ENCODE data around the gene ADSL. TPM values are rescaled to one million over a fixed set of nuclear protein-coding genes. Genes with fewer than 3 reads are reported as not detected.

Gene ADSL
- total RNA-seq, 1 experiment from 2014 or later, result 165 TPM

GRCh38 chr22:40423882-40424640 lies 77.8 kb downstream of the ADSL start:
- Histone ChIP-seq H3K9me2 (replicated peaks; ENCODE audit: insufficient read depth, low read length) (no peaks in the 10 kb centered on the region), H3K9me3 (ENCODE audit: low read length) (no peaks in the 10 kb centered on the region), H3K27me3 (ENCODE audit: low read length) (no peaks in the 10 kb centered on the region), H3K36me3 (ENCODE audit: insufficient read depth, low read length) (peaks cover 3% of the 10 kb centered on the region; the same call in 1 of the 2 replicates), H3K9ac (ENCODE audit: low read length) (no peak overlapping the region), H4K20me1 (ENCODE audit: insufficient read depth, low read depth, low read length) (no peaks in the 10 kb centered on the region), H3K79me2 (ENCODE audit: low read length) (peaks cover 19% of the 10 kb centered on the region), H3K4me3 (ENCODE audit: low read length) (no peak overlapping the region), H3K27ac (ENCODE audit: low read length) (peak overlapping the region; percentile 43; the same call in 1 of the 2 replicates), H3K4me2 (ENCODE audit: low read depth, low read length, poor library complexity, severe bottlenecking) (no peak overlapping the region), H3K4me1 (ENCODE audit: low read length) (peaks cover 32% of the 10 kb centered on the region), H2AFZ (ENCODE audit: low read length) (no peak overlapping the region)
- DNase-seq, result no peak

GRCh38 chr22:40425082-40425481 lies 78.8 kb downstream of the ADSL start:
- Histone ChIP-seq H3K9ac (ENCODE audit: low read length) (no peak overlapping the region), H3K9me2 (replicated peaks; ENCODE audit: insufficient read depth, low read length) (no peaks in the 10 kb centered on the region), H3K4me2 (ENCODE audit: low read depth, low read length, poor library complexity, severe bottlenecking) (no peak overlapping the region), H3K36me3 (ENCODE audit: insufficient read depth, low read length) (peaks cover 12% of the 10 kb centered on the region; the same call in 1 of the 2 replicates), H2AFZ (ENCODE audit: low read length) (no peak overlapping the region), H3K79me2 (ENCODE audit: low read length) (peaks cover 25% of the 10 kb centered on the region), H3K27ac (ENCODE audit: low read length) (peak overlapping the region; percentile 35), H3K4me3 (ENCODE audit: low read length) (no peak overlapping the region), H4K20me1 (ENCODE audit: insufficient read depth, low read depth, low read length) (no peaks in the 10 kb centered on the region), H3K9me3 (ENCODE audit: low read length) (no peaks in the 10 kb centered on the region), H3K4me1 (ENCODE audit: low read length) (peaks cover 29% of the 10 kb centered on the region), H3K27me3 (ENCODE audit: low read length) (no peaks in the 10 kb centered on the region)
- no peak for DNase-seq

- peaks cover 23% of the 10 kb centered on the region; the same call in 1 of the 2 replicates for H3K36me3 ChIP-seq (ENCODE audit: insufficient read depth, low read length)
- no peak overlapping the region for H2AFZ ChIP-seq (ENCODE audit: low read length)
- no peaks in the 10 kb centered on the region for H3K27me3 ChIP-seq (ENCODE audit: low read length)
- H3K27ac ChIP-seq (ENCODE audit: low read length), result peak overlapping the region; percentile 35
- no peaks in the 10 kb centered on the region for H3K9me2 ChIP-seq (replicated peaks; ENCODE audit: insufficient read depth, low read length)
- no peaks in the 10 kb centered on the region for H4K20me1 ChIP-seq (ENCODE audit: insufficient read depth, low read depth, low read length)
- peaks cover 32% of the 10 kb centered on the region for H3K4me1 ChIP-seq (ENCODE audit: low read length)
- no peak overlapping the region for H3K4me2 ChIP-seq (ENCODE audit: low read depth, low read length, poor library complexity, severe bottlenecking)
- H3K9ac ChIP-seq (ENCODE audit: low read length), result no peak overlapping the region
- no peaks in the 10 kb centered on the region for H3K9me3 ChIP-seq (ENCODE audit: low read length)
- DNase-seq, result no peak
- peaks cover 32% of the 10 kb centered on the region for H3K79me2 ChIP-seq (ENCODE audit: low read length)
- H3K4me3 ChIP-seq (ENCODE audit: low read length), result no peak overlapping the region
Measured at GRCh38 chr22:40426594-40427333, 80.5 kb downstream of the ADSL start.

DNA sequence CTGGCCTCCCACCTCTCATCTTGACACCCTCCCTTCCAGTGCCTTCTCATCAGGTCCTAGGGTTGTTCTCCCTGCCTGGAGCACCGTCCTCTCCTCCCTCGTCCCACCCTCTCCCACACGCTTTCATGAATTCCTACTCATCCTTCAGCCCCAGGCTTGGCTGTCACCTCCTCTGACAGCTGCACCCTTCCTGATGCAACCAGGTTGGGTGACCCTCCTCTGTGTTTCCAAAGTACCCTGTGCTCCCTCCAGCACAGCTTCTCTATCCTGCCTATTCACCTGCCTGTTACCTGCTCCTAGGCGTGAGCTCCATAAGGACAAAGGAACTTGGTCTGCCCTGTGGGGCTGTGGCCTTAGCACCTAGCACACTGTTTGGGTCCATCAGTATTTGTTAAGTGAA lies 82.5 kb downstream of the ADSL start:
- no peak for DNase-seq
- no peak overlapping the region for H3K9ac ChIP-seq (ENCODE audit: low read length)
- no peaks in the 10 kb centered on the region for H4K20me1 ChIP-seq (ENCODE audit: insufficient read depth, low read depth, low read length)
- H3K27me3 ChIP-seq (ENCODE audit: low read length), result no peaks in the 10 kb centered on the region
- no peak overlapping the region for H3K4me3 ChIP-seq (ENCODE audit: low read length)
- H3K9me2 ChIP-seq (replicated peaks; ENCODE audit: insufficient read depth, low read length), result no peaks in the 10 kb centered on the region
- H3K36me3 ChIP-seq (ENCODE audit: insufficient read depth, low read length), result peaks cover 40% of the 10 kb centered on the region
- H3K4me1 ChIP-seq (ENCODE audit: low read length), result peaks cover 29% of the 10 kb centered on the region
- H3K9me3 ChIP-seq (ENCODE audit: low read length), result no peaks in the 10 kb centered on the region
- peaks cover 50% of the 10 kb centered on the region for H3K79me2 ChIP-seq (ENCODE audit: low read length)
- H3K27ac ChIP-seq (ENCODE audit: low read length), result peak overlapping the region; percentile 57
- no peak overlapping the region for H3K4me2 ChIP-seq (ENCODE audit: low read depth, low read length, poor library complexity, severe bottlenecking)
- H2AFZ ChIP-seq (ENCODE audit: low read length), result no peak overlapping the region

- peaks cover 56% of the 10 kb centered on the region for H3K79me2 ChIP-seq (ENCODE audit: low read length)
Measured at GRCh38 chr22:40429481-40429880, 83.2 kb downstream of the ADSL start.

GRCh38 chr22:40430991-40431390 lies 84.7 kb downstream of the ADSL start:
- Histone ChIP-seq H3K9me3 (ENCODE audit: low read length) (no peaks in the 10 kb centered on the region), H3K4me3 (ENCODE audit: low read length) (no peak overlapping the region), H3K9me2 (replicated peaks; ENCODE audit: insufficient read depth, low read length) (no peaks in the 10 kb centered on the region), H3K36me3 (ENCODE audit: insufficient read depth, low read length) (peaks cover 55% of the 10 kb centered on the region), H3K79me2 (ENCODE audit: low read length) (peaks cover 65% of the 10 kb centered on the region), H3K4me1 (ENCODE audit: low read length) (peaks cover 51% of the 10 kb centered on the region), H3K27ac (ENCODE audit: low read length) (peak overlapping the region; percentile 24; the same call in 1 of the 2 replicates), H2AFZ (ENCODE audit: low read length) (no peak overlapping the region), H4K20me1 (ENCODE audit: insufficient read depth, low read depth, low read length) (no peaks in the 10 kb centered on the region), H3K4me2 (ENCODE audit: low read depth, low read length, poor library complexity, severe bottlenecking) (no peak overlapping the region), H3K9ac (ENCODE audit: low read length) (no peak overlapping the region), H3K27me3 (ENCODE audit: low read length) (no peaks in the 10 kb centered on the region)
- DNase-seq, result no peak

More at GRCh38 chr22:40429481-40429880, 83.2 kb downstream of the ADSL start:
- H3K4me1 ChIP-seq (ENCODE audit: low read length), result peaks cover 36% of the 10 kb centered on the region
- no peak overlapping the region for H3K9ac ChIP-seq (ENCODE audit: low read length)
- peaks cover 47% of the 10 kb centered on the region for H3K36me3 ChIP-seq (ENCODE audit: insufficient read depth, low read length)
- no peaks in the 10 kb centered on the region for H3K9me3 ChIP-seq (ENCODE audit: low read length)
- no peak overlapping the region for H3K4me2 ChIP-seq (ENCODE audit: low read depth, low read length, poor library complexity, severe bottlenecking)
- no peak overlapping the region for H3K4me3 ChIP-seq (ENCODE audit: low read length)
- no peak overlapping the region for H2AFZ ChIP-seq (ENCODE audit: low read length)
- H3K27ac ChIP-seq (ENCODE audit: low read length), result peak overlapping the region; percentile 57
- no peaks in the 10 kb centered on the region for H4K20me1 ChIP-seq (ENCODE audit: insufficient read depth, low read depth, low read length)
- H3K9me2 ChIP-seq (replicated peaks; ENCODE audit: insufficient read depth, low read length), result no peaks in the 10 kb centered on the region
- no peaks in the 10 kb centered on the region for H3K27me3 ChIP-seq (ENCODE audit: low read length)
- no peak for DNase-seq

DNA sequence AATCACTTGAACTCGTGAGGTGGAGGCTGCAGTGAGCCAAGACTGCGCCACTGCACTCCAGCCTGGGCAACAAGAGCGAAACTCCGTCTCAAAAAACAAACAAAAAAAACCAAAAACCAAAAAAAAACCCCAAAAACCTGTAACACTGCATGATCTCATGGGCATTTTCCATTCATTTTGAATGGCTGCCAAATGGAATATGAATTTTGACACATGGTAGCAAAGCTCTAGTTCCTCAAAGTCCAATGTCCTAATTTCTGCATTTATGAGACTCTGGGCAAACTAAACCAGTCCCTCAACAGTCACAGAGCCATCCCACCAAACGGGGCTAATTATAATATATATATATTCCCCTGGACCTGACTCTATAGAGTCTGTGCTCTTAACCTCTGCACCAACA lies 85.9 kb downstream of the ADSL start:
- no peak overlapping the region for H3K4me3 ChIP-seq (ENCODE audit: low read length)
- H3K9me2 ChIP-seq (replicated peaks; ENCODE audit: insufficient read depth, low read length), result no peaks in the 10 kb centered on the region
- H3K4me1 ChIP-seq (ENCODE audit: low read length), result peaks cover 61% of the 10 kb centered on the region
- peak overlapping the region; percentile 99 for H3K27ac ChIP-seq (ENCODE audit: low read length)
- peaks cover 55% of the 10 kb centered on the region for H3K36me3 ChIP-seq (ENCODE audit: insufficient read depth, low read length)
- DNase-seq, result no peak
- no peak overlapping the region for H3K4me2 ChIP-seq (ENCODE audit: low read depth, low read length, poor library complexity, severe bottlenecking)
- H3K27me3 ChIP-seq (ENCODE audit: low read length), result no peaks in the 10 kb centered on the region
- H2AFZ ChIP-seq (ENCODE audit: low read length), result no peak overlapping the region
- H3K79me2 ChIP-seq (ENCODE audit: low read length), result peaks cover 59% of the 10 kb centered on the region
- H3K9ac ChIP-seq (ENCODE audit: low read length), result no peak overlapping the region
- no peaks in the 10 kb centered on the region for H4K20me1 ChIP-seq (ENCODE audit: insufficient read depth, low read depth, low read length)
- H3K9me3 ChIP-seq (ENCODE audit: low read length), result no peaks in the 10 kb centered on the region

DNA sequence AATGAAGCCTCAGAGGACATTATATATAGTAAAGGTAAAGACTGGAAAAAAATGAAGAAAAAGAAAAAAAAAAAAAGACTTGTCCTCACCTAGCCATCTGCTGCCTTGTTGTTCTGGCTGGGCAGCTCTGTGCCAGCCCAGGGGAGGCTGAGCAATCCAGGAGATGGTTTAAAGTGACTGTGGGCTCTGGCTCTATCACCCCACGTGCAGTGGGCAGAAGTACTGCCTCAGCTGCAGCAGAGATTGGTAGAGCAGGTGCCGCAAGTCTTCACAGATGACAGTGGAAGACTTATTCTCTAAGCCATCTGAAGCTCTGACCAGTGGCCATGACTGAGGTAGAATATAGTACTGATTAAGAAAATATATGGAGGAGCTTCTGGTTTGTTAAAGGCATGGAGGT lies 86.3 kb downstream of the ADSL start:
- no peak overlapping the region for H2AFZ ChIP-seq (ENCODE audit: low read length)
- H3K9me3 ChIP-seq (ENCODE audit: low read length), result no peaks in the 10 kb centered on the region
- H3K79me2 ChIP-seq (ENCODE audit: low read length), result peaks cover 55% of the 10 kb centered on the region
- H3K4me3 ChIP-seq (ENCODE audit: low read length), result no peak overlapping the region
- H4K20me1 ChIP-seq (ENCODE audit: insufficient read depth, low read depth, low read length), result no peaks in the 10 kb centered on the region
- no peaks in the 10 kb centered on the region for H3K27me3 ChIP-seq (ENCODE audit: low read length)
- peak overlapping the region; percentile 99 for H3K27ac ChIP-seq (ENCODE audit: low read length)
- H3K9ac ChIP-seq (ENCODE audit: low read length), result peak overlapping the region; percentile 43; the same call in 1 of the 2 replicates
- H3K36me3 ChIP-seq (ENCODE audit: insufficient read depth, low read length), result peaks cover 55% of the 10 kb centered on the region
- H3K9me2 ChIP-seq (replicated peaks; ENCODE audit: insufficient read depth, low read length), result no peaks in the 10 kb centered on the region
- no peak overlapping the region for H3K4me2 ChIP-seq (ENCODE audit: low read depth, low read length, poor library complexity, severe bottlenecking)
- peaks cover 65% of the 10 kb centered on the region for H3K4me1 ChIP-seq (ENCODE audit: low read length)
- no peak for DNase-seq

All from Karpas-422 (cell line).